BLaER1 treated with 17β-estradiol and CSF1 and Interleukin-3, amounts not matched to agents 10 nM and 100 nM (cell line): ENCODE measurements around the gene TEX38.

Source experiments
- H3K27ac ChIP-seq, 11 experiments: shearing (Covaris generic); formaldehyde crosslinking; 2 replicates each; pipeline ENCODE4 v1.8.1; 2022
- H3K27me3 ChIP-seq, 11 experiments: shearing (Covaris generic); formaldehyde crosslinking; 2 replicates each; pipeline ENCODE4 v1.8.1; 2022
- H3K36me3 ChIP-seq, 11 experiments: shearing (Covaris generic); formaldehyde crosslinking; 2 replicates each; pipeline ENCODE4 v1.8.1; 2022
- H3K4me1 ChIP-seq, 10 experiments: shearing (Covaris generic); formaldehyde crosslinking; 2 replicates each; pipeline ENCODE4 v1.8.1; 2022
- H3K4me2 ChIP-seq, 11 experiments: shearing (Covaris generic); formaldehyde crosslinking; 2 replicates each; pipeline ENCODE4 v1.8.1; 2022
- H3K4me3 ChIP-seq, 10 experiments: shearing (Covaris generic); formaldehyde crosslinking; 2 replicates each; pipeline ENCODE4 v1.8.1; 2022
- H3K9ac ChIP-seq, 11 experiments: shearing (Covaris generic); formaldehyde crosslinking; 2 replicates each; pipeline ENCODE4 v1.8.1; 2022
- H3K9me3 ChIP-seq, 11 experiments: shearing (Covaris generic); formaldehyde crosslinking; replicated peaks in 1 of 11; 2 replicates each; pipeline ENCODE4 v1.8.1; 2022
- H4K20me1 ChIP-seq, 11 experiments: shearing (Covaris generic); formaldehyde crosslinking; 2 replicates each; pipeline ENCODE4 v1.8.1; 2022
- Cebpa-rat ChIP-seq, 11 experiments: shearing (Covaris generic); IDR thresholded peaks; 2 replicates each; pipeline ENCODE4 v1.8.1; 2022

Gene TEX38

DNA sequence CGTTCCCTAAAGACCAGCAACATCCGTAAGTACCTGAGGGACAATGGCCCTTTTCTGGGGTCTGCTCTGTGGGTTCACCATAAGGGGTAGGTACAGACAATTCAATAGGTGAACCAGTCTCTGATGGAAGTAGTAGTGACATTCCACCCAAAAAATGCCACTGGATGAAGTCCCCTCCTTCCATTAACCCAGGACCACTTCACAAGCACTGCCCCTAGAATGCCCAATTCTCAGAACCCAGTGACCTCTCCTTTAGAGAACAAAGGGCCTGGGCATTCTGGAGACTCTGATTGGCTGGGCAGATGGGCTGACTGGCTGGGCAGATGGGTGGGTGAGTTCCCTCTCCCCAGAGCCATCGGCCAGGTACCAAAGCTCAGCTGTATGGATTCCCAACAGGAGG, at the start of gene TEX38:
TEX38 (plus strand) TSS at position 301 of the 400 bp plus-strand sequence; CDS start at position 382, 81 bp downstream.
- Histone ChIP-seq H3K4me3 (no peak within 1 kb of the TSS), H4K20me1 (peaks cover 0 to 4% (median 0%) of the 10 kb centered on the region in 11 experiments; a peak in 3 of 22 replicates), H3K27me3 (no peaks in the 10 kb centered on the region), H3K4me2 (no peak within 1 kb of the TSS), H3K27ac (no peak within 1 kb of the TSS), H3K9ac (no peak within 1 kb of the TSS), H3K9me3 (no peaks in the 10 kb centered on the region), H3K4me1 (peaks cover 10 to 18% (median 14%) of the 10 kb centered on the region in 10 experiments), H3K36me3 (peaks cover 31 to 44% (median 36%) of the 10 kb centered on the region in 11 experiments)
- TF ChIP-seq Cebpa-rat (IDR thresholded peaks at IDR 0.05) = no peak

DNA sequence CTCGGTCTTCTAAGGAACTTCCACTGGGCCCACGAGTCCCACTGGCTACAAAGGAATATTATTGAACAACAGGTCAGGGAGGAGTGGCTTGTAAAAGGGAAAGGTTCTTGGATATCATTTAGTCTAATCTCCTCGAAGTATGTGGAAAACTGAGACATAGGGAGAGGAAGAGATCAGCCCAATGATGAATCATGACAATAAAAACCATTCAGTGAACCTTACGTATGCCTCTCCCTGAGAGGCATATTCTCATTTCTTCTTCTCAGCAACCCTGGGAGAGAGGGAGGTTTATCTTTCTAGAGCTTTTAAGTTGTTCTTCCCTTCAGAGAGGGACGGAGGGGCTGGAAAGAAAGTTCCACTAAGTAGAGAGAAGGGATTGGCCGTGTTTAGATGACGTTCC, 49.7 kb upstream of the TEX38 start:
- H3K4me1 ChIP-seq = peaks cover 52 to 68% (median 55%) of the 10 kb centered on the region in 10 experiments
- H3K4me2 ChIP-seq = peak overlapping the region in 3 of 11 experiments; percentile 19 to 33 (median 25); a peak in 2 of 22 replicates
- no peaks in the 10 kb centered on the region for H3K27me3 ChIP-seq
- no peak overlapping the region for H3K4me3 ChIP-seq
- no peak overlapping the region for H3K27ac ChIP-seq
- no peaks in the 10 kb centered on the region for H3K9me3 ChIP-seq
- H4K20me1 ChIP-seq = no peaks in the 10 kb centered on the region; a peak in 1 of 22 replicates
- TF ChIP-seq Cebpa-rat (IDR thresholded peaks at IDR 0.05) = no peak
- no peaks in the 10 kb centered on the region for H3K36me3 ChIP-seq
- no peak overlapping the region for H3K9ac ChIP-seq

DNA sequence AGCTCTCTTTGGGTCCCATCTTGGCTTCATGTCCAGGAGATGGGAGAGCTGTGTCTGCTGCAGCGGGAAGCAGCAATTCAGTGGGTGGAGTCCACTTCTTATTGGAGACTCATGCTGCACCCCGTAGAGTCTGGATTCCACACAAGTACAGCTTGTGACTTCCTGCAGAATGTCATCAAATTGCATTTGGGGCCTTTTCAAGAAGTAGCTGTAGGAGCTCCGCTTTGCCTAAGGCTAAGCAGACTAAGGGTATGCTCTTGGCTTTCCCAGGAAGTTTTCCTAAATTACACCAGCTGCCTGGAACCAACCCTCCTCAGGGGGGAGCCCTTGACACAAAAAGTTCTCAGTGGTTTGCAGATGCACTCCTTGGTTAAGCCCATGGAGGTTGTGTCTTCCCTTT, 49.3 kb upstream of the TEX38 start:
- H3K4me2 ChIP-seq = peak overlapping the region in 3 of 11 experiments; percentile 19 to 33 (median 25); a peak in 2 of 22 replicates
- H3K27ac ChIP-seq = no peak overlapping the region
- H3K4me1 ChIP-seq = peaks cover 48 to 64% (median 51%) of the 10 kb centered on the region in 10 experiments
- H3K9ac ChIP-seq = no peak overlapping the region
- H3K27me3 ChIP-seq = no peaks in the 10 kb centered on the region
- H4K20me1 ChIP-seq = no peaks in the 10 kb centered on the region; a peak in 1 of 22 replicates
- H3K4me3 ChIP-seq = no peak overlapping the region
- no peaks in the 10 kb centered on the region for H3K36me3 ChIP-seq
- no peak for TF ChIP-seq Cebpa-rat (IDR thresholded peaks at IDR 0.05)
- H3K9me3 ChIP-seq = no peaks in the 10 kb centered on the region

DNA sequence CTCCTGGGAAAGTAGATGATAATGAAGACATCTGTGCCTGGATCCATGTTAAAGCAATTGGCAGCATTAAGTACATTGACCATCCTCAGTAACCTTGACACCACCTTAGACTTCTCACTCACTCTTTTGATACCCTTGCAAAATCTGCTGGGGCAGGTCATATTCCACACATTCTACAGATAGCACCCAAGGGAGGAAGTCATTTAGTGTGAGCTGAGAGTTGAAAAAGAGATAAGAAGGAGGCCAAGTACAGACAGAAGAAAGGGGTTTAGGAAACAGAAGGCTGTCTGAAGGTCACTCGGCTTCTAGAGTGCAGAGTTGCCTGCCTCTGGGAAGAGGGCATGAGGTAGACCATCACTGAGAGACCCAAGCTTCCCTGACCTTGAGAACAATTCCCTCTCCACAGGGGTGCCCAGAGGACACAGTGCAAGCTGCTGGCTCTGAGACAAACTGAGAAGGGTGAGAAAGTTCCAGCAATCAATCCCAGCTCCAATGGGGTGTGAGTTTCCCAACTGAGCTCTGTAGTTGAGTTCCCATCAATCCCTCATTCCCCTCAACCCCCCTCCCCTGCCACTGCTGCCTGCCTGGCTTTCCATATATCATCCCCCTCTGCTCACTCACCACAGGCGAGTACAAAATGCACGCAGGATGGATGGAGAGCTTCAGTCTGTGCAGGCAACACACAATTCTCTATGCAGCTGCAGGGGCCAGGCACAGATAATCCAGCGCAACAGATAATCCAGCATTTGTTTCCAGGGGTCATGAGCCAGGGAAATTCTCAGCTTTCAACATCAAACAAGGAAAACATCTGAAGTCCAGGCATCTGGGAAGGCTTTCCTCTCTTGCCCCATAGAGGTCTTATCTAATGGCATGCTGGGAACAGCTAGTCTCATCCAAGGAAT, 47.7 kb upstream of the TEX38 start:
- no peak overlapping the region for H3K4me3 ChIP-seq
- H3K27ac ChIP-seq = no peak overlapping the region
- H3K4me1 ChIP-seq = peaks cover 32 to 47% (median 34%) of the 10 kb centered on the region in 10 experiments
- no peaks in the 10 kb centered on the region; a peak in 1 of 22 replicates for H4K20me1 ChIP-seq
- H3K9ac ChIP-seq = no peak overlapping the region
- H3K36me3 ChIP-seq = no peaks in the 10 kb centered on the region
- H3K9me3 ChIP-seq = no peaks in the 10 kb centered on the region
- no peaks in the 10 kb centered on the region for H3K27me3 ChIP-seq
- TF ChIP-seq Cebpa-rat (IDR thresholded peaks at IDR 0.05) = no peak
- peak overlapping the region in 7 of 11 experiments; percentile 6 to 34 (median 24); a peak in 6 of 22 replicates for H3K4me2 ChIP-seq

DNA sequence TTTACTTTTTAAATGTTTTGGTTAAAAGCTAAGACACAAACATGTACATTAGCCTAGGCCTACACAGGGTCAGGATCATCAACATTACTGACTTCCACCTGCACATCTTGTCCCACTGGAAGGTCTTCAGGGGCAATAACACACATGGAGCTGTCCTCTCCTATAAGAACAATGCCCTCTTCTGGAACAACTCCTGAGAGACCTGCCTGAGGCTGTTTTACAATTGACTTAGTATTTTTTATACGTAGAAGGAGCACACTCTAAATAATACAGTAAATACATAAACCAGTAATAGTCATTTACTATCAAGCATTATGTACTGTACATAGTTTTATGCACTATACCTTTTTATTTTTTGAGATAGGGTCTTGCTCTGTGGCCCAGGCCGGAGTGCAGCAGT, 40.9 kb upstream of the TEX38 start:
- no peaks in the 10 kb centered on the region for H3K9me3 ChIP-seq
- H4K20me1 ChIP-seq = no peaks in the 10 kb centered on the region
- peaks cover 33 to 65% (median 51%) of the 10 kb centered on the region in 11 experiments for H3K36me3 ChIP-seq
- H3K9ac ChIP-seq = no peak overlapping the region
- TF ChIP-seq Cebpa-rat (IDR thresholded peaks at IDR 0.05) = no peak
- H3K27ac ChIP-seq = no peak overlapping the region
- H3K27me3 ChIP-seq = no peaks in the 10 kb centered on the region
- H3K4me1 ChIP-seq = no peaks in the 10 kb centered on the region
- no peak overlapping the region for H3K4me2 ChIP-seq
- no peak overlapping the region for H3K4me3 ChIP-seq

DNA sequence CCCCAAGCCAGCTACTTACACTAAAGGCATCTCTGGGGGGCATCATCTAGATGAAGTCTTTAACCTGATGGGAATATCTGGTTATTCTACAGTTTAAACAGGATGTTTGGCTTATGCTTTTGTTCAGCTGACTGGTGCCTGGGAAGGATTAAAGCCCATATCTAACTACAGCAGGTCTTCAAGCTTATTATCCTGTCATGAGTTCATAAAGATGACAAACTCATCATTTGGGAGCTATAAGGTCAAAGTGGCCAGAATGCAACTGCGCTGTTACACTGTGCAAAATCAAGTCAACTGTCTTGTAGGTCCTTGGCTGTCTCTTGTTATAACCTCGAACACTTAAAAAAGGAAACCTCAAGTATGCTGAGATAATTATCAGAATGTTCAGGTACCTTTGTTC, 36.4 kb upstream of the TEX38 start:
- TF ChIP-seq Cebpa-rat (IDR thresholded peaks at IDR 0.05) = no peak
- Histone ChIP-seq H3K4me3 (no peak overlapping the region), H3K4me1 (peaks cover 0 to 1% (median 0%) of the 10 kb centered on the region in 10 experiments; a peak in 5 of 20 replicates), H3K9ac (no peak overlapping the region), H3K36me3 (peaks cover 49 to 79% (median 59%) of the 10 kb centered on the region in 11 experiments), H3K27ac (no peak overlapping the region), H3K9me3 (no peaks in the 10 kb centered on the region), H3K27me3 (no peaks in the 10 kb centered on the region), H3K4me2 (no peak overlapping the region), H4K20me1 (no peaks in the 10 kb centered on the region)

DNA sequence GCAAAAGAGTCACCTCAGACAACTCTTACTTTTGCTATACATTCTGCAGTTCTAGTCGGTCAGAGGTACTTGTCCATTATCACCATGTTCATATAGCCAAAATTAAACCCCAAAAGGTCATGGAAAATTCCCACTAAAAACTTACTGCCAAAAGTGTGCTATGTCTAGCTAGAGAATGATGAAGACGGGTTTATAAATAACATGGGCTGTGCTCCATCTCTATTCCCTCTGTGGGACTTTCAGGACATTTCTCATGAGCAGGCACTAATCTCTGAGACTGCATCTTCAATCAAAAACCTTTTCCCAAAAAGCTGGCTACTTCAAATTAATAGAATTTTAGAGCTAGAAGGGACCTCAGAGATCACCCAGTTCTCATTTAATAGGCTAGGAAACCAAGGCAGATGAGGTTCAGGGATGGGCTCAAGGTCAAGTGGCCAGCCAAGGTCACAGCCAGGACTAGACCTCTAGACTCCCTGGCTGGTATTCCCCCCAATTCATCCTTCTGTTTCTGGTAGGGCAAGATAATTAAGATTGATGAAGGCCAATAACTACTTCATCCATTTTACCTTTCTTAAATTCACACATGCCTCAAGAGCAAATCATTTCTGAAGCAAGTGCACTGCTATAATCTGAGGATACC, 34.1 kb upstream of the TEX38 start:
- Histone ChIP-seq H4K20me1 (no peaks in the 10 kb centered on the region), H3K4me2 (no peak overlapping the region), H3K4me1 (peaks cover 0 to 25% (median 0%) of the 10 kb centered on the region in 10 experiments; a peak in 8 of 20 replicates), H3K4me3 (no peak overlapping the region), H3K27me3 (no peaks in the 10 kb centered on the region), H3K27ac (no peak overlapping the region), H3K9me3 (no peaks in the 10 kb centered on the region), H3K9ac (no peak overlapping the region), H3K36me3 (peaks cover 35 to 64% (median 44%) of the 10 kb centered on the region in 11 experiments)
- TF ChIP-seq Cebpa-rat (IDR thresholded peaks at IDR 0.05) = no peak

DNA sequence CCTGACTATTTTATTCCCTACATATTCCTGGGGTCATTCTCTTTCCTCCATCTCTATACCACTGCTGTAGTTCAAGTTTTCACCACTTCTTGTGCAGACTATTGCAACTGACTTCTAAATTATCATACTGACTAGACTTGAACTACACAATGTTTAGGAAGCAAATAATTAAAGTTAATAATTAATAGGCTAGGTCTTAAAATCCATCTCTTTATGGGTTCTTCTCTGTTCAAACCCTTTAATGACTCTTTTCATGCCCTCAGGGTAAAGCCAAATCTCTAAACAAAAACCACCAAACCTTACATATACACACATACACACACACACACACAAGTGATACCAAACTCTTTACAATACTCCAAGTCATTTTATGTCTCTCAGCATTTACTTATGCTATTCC, 32.7 kb upstream of the TEX38 start:
- TF ChIP-seq Cebpa-rat (IDR thresholded peaks at IDR 0.05) = no peak
- Histone ChIP-seq H3K9ac (no peak overlapping the region), H3K36me3 (peaks cover 28 to 62% (median 39%) of the 10 kb centered on the region in 11 experiments), H3K4me2 (no peak overlapping the region), H3K27ac (no peak overlapping the region), H3K9me3 (no peaks in the 10 kb centered on the region), H3K27me3 (no peaks in the 10 kb centered on the region), H3K4me3 (no peak overlapping the region), H3K4me1 (peaks cover 4 to 35% (median 9%) of the 10 kb centered on the region in 10 experiments; a peak in 17 of 20 replicates), H4K20me1 (no peaks in the 10 kb centered on the region)

DNA sequence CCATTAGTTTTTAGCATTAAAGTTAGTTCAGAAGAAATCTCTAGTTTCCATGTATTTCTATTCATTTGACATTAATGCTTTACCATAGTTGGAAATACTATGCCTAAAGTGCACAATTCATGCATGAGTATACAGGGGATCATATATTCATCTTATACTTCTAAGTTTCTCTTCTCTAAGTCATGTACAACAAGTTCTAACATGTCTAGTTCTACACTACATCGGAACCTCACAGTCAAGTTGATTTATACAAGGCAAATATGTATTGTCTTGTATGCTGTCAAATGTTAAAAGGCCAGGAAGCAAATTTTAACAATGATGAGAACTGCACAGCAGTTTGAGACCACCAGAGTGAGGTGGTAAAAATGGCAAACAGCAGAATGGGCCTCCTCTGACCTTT, 32.1 kb upstream of the TEX38 start:
- H3K9ac ChIP-seq = no peak overlapping the region
- H3K27me3 ChIP-seq = no peaks in the 10 kb centered on the region
- H3K36me3 ChIP-seq = peaks cover 22 to 56% (median 33%) of the 10 kb centered on the region in 11 experiments
- no peak overlapping the region for H3K4me3 ChIP-seq
- no peaks in the 10 kb centered on the region for H3K9me3 ChIP-seq
- no peak overlapping the region for H3K4me2 ChIP-seq
- H3K27ac ChIP-seq = no peak overlapping the region
- H4K20me1 ChIP-seq = no peaks in the 10 kb centered on the region
- H3K4me1 ChIP-seq = peaks cover 4 to 35% (median 9%) of the 10 kb centered on the region in 10 experiments; a peak in 17 of 20 replicates
- no peak for TF ChIP-seq Cebpa-rat (IDR thresholded peaks at IDR 0.05)
